ENCODE results near the gene SLC6A19. TPM values are rescaled to one million over a fixed set of nuclear protein-coding genes. Genes with fewer than 3 reads are reported as not detected.

The SLC6A19 gene
- total RNA-seq, 1 experiment from 2014 or later, result not detected

DNA sequence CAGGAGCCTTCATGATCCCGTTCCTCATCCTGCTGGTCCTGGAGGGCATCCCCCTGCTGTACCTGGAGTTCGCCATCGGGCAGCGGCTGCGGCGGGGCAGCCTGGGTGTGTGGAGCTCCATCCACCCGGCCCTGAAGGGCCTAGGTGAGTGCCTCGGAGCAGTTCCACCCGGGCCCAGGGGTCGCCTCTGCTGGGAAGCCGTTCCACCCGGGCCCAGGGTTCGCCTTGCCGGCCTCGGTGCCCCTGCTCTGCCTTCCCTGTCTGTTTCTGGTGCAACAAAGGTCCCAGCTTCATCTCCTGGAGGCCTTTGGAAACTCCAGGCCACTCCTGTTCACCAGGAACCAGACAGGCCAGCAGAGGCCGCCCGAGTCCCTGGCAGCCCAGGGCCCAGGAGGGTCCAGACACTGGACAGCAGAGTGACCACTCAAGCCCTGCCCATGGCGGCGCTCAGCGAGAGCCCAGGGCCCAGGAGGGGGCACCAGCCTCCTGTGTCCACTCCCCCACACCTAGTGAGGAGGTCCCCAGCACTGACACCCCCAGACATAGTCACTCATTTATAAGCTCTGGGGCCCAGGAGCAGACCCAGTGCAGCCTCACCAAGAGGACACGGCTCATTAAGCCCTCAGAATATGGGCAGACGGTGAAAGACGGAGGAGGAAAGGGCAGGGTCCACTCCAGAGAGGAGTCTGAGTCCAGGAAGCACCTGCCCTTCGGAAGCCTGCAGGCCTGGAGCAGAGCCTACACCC, 7.5 kb downstream of the SLC6A19 start:
- DNase-seq (ENCODE audit: low read depth), result no peak

DNA sequence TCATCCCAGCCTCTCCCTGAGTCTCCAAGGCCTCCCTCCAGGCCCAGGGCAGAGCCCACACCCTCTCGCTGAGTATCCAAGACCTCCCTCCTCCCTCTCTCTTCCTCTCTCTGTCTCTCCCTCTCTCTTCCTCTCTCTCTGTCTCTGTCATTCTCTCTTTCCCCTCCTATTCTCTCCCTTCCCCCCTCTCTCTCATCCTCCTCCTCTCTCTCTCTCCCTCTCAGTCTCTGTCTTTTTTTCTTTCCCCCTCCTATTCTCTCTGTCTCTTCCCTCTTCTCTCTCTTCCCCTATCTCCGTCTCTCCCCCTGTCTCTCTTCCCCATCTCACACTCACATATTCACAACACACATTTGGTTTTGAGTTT, 8.1 kb downstream of the SLC6A19 start:
- DNase-seq (ENCODE audit: low read depth), result no peak

DNA sequence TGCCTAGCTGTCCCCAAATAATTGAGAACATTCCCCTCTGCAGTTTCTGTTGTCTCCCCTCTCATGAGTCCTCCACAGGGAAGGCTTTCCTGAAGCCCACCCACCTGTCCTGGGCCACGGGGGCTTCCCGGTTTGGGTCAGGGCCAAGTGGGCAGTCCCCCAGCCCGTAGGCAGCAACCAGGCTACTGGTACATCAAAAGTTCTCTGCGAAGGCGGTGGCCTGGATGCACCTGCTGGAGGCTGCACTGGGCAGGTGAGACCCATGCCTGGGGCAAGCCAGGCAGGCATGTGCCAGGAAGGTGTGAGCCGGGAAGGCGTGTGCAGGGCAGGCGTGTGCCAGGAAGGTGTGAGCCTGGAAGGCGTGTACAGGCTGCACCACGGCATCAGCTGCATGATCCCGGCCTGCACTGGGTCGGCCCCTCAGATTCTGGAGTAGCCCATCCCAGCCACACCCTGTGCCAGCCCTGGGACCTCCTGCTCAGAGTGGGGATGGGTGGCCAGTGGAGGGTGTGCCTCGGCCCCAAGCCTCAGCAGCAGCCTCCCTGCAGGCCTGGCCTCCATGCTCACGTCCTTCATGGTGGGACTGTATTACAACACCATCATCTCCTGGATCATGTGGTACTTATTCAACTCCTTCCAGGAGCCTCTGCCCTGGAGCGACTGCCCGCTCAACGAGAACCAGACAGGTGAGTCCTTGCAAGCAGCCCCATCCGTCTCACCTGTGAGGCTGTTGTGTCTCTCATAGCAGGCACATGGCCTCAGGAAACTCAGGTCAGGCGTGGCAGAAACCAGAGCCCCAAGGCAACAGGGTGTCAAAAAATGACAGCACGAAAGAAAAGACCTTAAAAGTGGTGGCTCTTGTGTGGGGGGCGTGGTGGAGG, 8.7 kb downstream of the SLC6A19 start:
- no peak for DNase-seq (ENCODE audit: low read depth)

DNA sequence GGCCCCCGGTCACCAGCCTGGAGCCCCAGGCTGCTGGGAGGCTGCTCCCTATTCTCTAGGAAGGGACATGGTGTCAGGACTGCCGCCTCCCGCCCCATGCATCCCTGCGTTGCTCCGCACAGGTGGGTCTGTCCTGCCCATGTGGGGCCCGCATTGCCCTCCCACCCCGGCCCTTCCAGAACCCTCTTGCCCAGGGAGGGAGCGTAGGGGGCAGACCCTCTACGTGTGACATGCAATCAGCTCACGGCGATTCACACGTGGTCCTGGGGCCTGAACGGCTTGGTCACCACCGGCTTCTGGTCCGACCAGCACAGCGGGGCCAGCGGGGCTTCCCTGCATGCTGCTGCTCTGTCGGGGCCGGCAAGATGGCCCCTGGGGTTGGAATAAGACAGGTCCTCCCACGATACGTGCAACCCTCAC, 9.4 kb downstream of the SLC6A19 start:
- DNase-seq (ENCODE audit: low read depth), result no peak

DNA sequence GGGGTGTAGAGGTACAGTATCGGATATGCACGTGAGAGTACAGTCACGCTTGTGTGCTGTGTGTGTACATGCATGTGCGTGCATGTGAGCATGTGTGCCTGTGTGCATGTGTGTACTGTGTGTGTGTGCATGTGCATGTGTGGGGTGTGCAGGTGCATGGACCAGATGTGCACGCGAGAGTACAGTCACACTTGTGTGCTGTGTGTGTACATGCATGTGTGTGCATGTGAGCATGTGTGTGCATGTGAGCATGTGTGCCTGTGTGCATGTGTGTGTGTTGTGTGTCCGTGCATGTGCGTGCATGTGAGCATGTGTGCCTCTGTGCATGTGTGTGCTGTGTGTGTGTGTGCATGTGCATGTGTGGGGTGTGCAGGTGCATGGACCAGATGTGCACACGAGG, 10.3 kb downstream of the SLC6A19 start:
- no peak for DNase-seq (ENCODE audit: low read depth)

DNA sequence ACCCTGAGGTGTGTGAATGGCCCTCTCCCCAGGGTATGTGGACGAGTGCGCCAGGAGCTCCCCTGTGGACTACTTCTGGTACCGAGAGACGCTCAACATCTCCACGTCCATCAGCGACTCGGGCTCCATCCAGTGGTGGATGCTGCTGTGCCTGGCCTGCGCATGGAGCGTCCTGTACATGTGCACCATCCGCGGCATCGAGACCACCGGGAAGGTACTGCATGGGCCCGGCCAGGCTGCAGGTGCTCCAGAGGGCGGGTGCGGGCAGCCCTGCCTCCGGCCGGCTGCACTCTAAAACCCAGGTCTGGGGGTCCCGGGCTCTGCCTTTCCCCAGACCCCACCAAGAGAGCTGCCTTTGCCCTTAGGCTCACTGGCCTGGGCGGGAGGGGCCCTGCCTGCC, 10.9 kb downstream of the SLC6A19 start:
- no peak for DNase-seq (ENCODE audit: low read depth)

DNA sequence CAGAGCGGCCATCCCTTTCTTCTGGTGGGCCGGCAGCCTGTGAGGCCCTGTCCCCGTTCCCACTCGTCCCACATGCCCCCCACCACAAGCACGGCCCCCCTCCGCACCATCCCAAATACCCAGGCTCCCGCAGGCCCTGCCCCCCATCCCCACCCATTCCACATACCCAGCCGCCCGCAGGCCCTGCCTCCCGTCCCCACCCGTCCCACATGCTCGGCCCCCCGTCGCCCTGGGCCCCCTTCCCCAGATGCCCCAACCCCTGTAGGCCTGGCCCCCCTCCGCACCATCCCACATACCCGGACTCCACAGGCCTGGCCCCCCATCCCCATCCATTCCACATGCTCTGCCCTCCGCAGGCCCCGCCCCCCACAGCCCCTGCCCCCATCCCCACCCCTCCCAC, 11.5 kb downstream of the SLC6A19 start:
- DNase-seq (ENCODE audit: low read depth), result no peak

DNA sequence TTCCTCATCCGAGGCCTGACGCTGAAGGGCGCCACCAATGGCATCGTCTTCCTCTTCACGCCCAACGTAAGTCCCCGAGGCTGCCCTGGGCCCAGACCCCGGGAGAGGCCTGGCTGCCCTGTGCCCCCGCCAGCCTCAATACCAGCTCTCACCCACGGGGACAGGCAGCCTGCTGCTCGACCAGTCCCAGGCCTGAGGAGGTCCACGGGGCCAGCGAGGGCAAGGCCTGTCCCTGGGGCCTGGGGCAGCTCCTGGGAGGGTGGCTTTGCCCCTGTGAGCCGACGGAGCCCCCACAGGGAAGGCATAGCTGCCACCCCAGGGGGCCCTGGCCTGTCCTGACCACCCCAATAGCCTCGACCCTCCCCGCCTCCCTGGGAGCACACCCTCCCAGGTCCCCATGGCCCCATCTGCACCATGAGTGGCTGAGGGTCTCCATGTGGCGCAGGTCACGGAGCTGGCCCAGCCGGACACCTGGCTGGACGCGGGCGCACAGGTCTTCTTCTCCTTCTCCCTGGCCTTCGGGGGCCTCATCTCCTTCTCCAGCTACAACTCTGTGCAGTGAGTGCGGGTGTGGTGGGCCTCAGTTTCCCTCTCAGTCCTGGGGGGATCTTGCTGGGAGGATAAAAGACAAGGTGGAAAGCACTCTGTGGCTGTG, 12.2 kb downstream of the SLC6A19 start:
- DNase-seq (ENCODE audit: low read depth), result no peak

DNA sequence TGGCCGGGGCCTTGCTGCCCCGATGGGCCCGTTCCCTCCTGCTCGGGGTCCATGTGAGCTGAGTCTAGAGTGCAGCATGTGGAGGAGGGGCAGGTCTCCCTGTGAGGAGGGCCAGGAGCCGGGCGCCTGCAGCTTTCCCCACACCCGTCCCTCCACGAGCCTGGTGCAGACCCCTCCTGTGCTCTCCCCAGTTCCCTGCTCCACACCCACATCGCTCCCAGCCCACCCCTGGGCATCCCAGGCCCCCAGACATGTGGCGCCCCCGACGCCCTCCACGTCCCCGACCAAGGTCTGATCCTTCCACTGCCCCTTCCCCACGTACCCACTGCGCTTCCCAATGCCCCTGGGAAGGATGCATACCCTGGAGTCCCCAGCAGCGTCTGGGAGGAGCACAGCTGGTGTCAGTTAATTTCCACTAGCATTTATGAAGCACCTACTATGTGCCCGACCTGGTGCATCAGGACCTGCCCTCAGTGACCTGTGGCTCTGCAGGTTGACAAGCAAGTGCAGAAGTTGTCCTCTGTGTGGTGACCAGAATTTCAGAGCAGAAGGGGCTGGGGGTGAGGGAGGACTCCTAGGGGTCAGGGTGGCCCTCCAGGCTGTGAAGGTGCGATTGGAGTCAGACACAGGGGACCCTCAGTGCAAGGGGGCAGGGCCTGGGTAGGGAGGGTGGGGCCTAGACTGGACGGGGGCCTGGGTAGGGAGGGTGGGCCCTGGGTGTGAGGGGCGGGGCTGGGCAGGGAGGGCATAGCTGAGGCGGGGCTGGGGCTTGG, 13.0 kb downstream of the SLC6A19 start:
- no peak for DNase-seq (ENCODE audit: low read depth)

DNA sequence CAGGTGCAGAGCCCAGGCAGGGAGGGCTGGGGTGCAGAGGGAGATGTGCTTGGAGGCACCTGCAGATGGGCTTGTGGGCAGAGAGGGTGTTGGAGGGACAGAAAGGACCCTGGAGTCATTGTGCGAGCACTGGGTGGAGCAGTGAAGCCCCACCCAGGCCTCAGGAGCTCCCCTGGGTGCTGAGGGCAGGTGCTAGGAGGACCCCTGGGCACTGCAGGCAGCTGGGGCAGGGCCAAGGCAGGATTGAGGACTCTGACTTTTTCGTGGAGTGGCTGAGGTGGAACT, 13.5 kb downstream of the SLC6A19 start:
- DNase-seq (ENCODE audit: low read depth), result no peak

DNA sequence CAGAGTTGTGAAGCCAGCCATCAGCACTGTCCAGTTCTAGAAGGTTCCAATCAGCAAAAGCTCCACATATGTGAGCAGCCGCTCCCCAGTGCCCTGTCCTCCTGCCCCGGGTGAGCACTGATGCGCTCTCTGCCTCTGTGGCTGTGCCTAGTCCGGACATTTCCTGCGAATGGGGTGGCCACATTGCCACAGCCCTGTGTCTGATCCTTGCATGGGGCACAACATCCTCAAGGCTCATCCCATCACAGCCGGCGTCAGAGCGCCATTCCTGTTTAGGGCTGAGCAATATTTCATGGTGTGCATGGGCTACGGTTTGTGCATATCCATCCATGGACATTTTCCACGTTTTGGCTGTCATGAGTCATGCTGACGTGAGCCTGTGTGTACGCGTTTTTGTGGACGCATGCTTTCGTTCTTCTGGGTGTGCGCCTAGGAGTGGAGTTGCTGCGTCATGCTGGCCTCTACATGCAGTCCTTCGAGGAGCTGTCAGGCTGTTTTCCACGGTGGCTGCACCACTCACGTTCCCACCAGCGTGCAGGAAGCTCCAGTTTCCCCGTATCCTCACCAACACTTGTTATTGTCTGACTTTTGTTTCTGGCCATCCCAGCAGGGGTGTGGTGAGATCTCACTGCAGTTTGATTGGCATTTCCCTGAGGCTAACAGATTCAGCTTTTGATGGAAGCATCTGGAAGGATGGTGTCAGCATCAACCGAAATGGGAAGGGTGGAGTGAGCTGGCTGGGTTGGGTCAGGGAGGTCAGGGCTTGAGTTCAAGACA, 14.1 kb downstream of the SLC6A19 start:
- no peak for DNase-seq (ENCODE audit: low read depth)

DNA sequence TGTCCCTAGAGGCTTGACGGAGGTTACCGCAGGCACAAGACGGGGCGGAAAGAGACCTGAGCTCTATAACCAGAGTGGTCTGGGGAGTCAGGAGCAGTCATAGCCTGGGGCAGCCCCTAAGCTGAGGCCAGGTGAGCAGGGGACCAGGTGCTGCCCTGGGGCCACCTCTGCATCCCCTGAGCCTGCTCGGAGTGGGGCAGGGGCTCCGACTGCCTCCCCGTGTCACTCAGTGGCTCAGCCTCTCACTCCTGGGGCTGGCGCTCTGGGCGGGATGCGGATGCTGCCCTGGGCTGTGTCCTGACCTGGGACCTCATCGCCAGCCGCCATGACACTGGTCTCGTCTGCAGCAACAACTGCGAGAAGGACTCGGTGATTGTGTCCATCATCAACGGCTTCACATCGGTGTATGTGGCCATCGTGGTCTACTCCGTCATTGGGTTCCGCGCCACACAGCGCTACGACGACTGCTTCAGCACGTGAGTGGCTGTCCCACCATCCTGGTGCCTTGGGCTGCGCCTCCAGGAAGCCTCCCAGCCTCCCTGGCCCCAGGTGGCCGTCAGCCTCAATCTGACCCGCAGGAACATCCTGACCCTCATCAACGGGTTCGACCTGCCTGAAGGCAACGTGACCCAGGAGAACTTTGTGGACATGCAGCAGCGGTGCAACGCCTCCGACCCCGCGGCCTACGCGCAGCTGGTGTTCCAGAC, 15.0 kb downstream of the SLC6A19 start:
- DNase-seq (ENCODE audit: low read depth), result no peak

DNA sequence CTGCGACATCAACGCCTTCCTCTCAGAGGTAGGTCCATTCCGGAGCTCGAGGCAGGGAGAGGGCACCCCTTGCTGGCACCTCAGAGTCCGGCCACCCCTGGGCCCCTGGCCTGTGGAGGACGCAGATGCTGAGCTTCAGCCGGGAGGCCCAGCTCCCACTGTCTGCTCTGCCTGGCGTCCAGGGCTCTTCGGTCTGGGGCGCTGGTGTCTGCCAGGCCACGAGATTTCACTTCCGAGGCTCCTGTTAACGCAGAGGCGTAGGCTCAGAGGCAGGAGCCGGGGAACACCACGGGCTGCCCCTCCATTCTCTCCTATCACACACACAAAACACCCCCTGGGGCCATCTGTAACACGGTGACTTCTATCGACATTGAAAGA, 15.5 kb downstream of the SLC6A19 start:
- no peak for DNase-seq (ENCODE audit: low read depth)

DNA sequence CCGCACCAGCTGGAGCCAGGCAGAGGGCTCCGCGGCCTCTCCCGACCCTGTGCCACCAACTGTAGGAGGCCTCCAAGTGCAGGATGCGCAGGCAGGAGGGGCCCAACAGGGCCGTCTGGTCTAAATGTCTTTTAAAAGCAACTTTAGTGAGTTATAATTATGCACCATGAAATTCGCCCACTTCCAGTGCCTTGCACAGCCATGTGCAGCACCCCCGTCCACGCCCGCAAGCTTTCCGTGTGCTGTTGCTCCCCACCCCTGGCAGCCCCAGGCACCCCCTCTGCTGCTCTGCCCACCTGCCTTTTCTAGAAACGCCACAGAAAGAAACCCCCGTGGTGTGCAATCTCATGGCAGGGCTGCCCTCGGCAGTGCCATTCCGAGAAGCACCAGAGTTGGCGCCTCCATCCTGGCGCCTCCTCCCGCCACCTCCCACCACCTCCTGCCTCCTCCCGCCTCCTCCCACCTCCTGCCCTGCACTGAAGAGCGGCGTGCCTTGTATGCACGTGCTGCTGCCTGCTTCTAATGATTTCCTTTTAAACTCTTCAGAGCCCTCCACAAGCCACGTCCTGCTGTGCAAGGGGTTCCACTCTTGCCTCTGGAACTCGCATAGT, 16.3 kb downstream of the SLC6A19 start:
- DNase-seq (ENCODE audit: low read depth), result no peak

DNA sequence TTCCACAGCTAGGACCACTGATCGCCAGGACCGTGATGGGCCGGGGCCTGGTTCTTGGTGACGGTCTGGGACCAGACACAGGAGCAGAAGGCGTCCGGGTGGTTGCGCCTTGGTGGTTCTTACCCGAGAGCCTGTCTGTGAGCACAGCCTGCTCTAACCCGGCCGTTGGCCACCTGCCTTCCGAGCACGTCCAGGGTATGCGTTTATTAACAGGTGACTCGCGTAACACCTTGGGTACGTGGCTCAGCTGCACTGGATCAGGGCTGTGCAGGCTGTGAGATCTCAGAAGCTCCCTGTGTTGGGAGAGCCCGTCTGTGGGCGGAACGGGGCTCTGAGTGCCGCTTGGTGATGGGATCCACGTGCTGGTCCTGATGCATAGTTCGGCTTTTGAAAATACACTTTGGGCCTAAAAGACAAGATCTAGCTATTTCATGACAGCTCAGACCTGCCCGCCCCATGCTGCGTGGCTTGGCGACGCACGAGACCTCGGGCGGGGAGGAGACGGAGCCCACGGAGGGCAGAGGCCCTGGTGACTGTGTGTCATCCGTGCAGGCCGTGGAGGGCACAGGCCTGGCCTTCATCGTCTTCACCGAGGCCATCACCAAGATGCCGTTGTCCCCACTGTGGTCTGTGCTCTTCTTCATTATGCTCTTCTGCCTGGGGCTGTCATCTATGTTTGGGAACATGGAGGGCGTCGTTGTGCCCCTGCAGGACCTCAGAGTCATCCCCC, 17.1 kb downstream of the SLC6A19 start:
- no peak for DNase-seq (ENCODE audit: low read depth)

DNA sequence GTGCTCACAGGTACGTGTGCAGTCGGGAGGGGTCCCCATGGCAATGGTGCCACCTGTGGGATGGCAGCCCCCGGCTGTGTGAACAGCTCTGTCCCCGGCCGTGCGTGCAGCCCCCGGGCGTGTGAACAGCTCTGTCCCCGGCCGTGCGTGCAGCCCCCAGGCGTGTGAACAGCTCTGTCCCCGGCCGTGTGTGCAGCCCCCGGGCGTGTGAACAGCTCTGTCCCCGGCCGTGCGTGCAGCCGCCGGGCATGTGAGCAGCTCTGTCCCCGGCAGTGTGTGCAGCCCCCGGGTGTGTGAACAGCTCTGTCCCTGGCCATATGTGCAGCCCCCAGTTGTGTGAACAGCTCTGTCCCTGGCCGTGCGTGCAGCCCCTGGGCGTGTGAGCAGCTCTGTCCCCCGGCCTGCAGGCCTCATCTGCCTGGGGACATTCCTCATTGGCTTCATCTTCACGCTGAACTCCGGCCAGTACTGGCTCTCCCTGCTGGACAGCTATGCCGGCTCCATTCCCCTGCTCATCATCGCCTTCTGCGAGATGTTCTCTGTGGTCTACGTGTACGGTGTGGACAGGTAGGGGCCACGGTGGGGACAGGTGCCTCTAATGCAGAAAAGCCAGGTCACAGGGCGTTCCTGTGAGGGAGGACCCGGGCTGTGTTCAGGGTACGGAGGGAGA, 17.8 kb downstream of the SLC6A19 start:
- DNase-seq (ENCODE audit: low read depth), result no peak

DNA sequence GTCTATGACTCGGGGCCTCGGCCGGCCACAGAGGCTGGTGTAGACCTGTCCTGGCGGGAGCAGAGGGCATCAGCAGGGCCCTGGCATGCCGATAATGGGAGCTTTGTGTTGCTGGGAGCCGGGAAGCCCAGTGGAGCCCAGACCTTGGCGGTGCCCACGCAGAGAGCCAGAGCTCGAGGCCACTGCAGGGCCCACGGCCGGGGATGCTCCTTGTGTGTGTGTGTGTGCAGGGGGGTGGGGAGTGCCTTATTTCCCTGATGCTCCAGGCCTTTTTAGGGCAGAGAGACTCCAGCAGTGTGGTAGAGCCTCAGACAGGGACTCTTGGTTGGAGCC, 18.3 kb downstream of the SLC6A19 start:
- no peak for DNase-seq (ENCODE audit: low read depth)

DNA sequence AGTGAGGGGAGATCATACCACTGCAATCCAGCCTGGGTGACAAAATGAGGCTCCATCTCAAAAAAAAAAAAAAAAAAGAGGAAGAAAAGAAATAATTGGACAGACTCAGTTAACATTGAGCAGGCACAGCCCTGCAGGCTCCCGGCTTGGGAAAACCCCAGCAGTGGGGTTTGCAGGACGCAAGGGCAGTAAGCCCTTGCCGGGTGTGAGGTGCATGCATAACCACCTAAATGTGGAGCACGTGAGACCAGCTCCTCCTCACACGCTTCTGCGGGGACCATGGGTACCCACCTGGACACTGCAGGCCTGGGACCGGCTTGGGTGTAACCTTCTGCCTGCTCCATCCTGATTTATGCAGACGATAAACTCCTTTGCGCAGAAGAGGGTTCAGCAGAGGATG, 19.0 kb downstream of the SLC6A19 start:
- no peak for DNase-seq (ENCODE audit: low read depth)

DNA sequence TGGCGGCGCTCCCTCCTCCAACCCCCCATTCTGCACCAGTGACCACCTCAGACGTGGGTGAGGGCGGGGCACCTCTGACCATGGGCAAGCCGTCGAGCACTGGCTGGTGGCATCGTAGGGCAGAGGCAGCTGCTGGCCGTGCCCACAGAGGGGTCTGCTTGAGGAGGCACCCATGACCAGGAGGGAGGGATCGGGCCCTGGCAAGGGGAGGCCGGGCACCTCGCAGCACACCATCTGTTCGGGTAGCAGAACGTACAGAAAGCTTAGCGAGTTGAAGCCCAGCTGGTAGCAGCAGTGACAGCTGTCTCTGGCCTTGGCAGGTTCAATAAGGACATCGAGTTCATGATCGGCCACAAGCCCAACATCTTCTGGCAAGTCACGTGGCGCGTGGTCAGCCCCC, 19.4 kb downstream of the SLC6A19 start:
- DNase-seq (ENCODE audit: low read depth), result no peak
